GM12892 (cell line): ENCODE measurements around the gene SH3BP4.

Experiments
- DNase-seq: peaks from one replicate; pipeline ENCODE4 v3.0.0; 2011; ENCODE audit not compliant: insufficient read length
- FAIRE-seq: peaks from 2 replicates; lab custom pipeline; 2011; peaks lifted over from hg19 to GRCh38; lab: Jason Lieb, UNC
- POLR2A ChIP-seq: IDR thresholded peaks from 2 replicates; pipeline ENCODE4 v1.6.1; 2011; ENCODE audit warnings: low read depth, low read length, control low read depth
- POLR2AphosphoS5 ChIP-seq: IDR thresholded peaks from 2 replicates; pipeline ENCODE4 v1.6.1; 2011; ENCODE audit warnings: low read depth, low read length, control low read depth
- TAF1 ChIP-seq: IDR thresholded peaks from 2 replicates; pipeline ENCODE4 v1.6.1; 2011; ENCODE audit warnings: low read depth, mild to moderate bottlenecking, control low read depth, low read length, borderline replicate concordance

SH3BP4 gene

GRCh38 chr2:234949762-234950434, 1.9 kb upstream of the SH3BP4 start:
- FAIRE-seq, result no peak
- no peak for DNase-seq
- TF ChIP-seq POLR2A (no peak), POLR2AphosphoS5 (no peak), TAF1 (no peak)

DNA sequence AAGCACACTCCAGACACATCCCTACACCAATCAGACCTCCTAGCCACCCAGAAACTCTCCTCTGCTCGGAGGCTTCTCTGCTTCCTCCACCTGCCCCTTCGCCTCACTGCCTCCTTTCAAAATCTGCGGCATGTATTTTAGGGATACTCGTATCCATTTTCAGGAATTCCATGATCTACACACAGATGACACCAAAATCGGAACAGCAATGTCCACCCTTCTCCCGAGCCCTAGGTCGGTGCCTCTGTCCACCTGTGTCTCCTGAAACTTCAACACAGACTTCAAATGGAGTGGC, 1.4 kb upstream of the SH3BP4 start:
- no peak for FAIRE-seq
- TF ChIP-seq POLR2AphosphoS5 (no peak), POLR2A (no peak)
- DNase-seq, result no peak

DNA sequence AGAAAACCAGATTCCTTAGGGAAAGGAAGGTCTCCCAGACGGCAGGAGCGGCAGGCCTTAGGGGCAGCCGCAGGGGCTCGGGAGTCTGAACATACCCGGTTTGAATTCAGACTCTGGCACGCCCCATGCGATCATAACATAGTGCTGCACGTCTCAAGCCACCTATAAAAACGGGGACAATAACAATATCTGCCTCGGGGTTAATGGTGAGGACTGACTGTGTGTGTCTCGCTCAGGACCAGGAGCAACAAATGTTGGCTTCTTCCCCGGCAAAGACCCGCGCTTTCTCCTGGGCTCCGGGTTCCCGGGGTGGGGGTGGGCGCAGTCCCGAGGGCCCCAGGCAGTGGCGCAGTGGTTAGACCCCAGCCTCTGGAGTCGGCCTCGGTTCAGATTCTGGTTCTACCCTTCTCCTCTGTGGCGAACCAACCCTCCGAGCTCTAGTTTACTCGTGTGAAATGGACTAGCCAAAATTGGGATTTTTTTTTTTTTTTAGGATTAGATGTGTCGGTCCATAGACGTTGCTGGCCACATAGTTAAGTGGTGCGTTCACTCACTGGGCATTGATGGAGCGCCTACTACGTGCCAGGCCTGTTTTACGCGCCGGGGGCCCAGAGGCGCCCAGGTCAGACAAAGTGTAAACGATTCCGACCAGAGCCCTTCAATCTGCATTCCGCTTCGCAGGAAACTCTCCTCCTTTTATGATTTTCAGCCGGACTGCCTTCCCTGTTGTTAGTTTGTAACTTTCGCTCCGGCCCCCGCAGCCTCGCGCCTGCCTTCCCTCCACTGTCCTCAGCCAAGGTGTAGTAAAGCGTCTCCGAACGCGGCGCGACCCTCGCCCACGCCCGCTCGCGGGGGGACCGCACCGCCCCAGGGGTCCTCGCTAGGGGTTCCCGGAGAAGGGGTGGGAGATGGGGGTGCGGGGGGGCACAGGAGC, 820 bp upstream of the SH3BP4 start:
- FAIRE-seq (no peak), DNase-seq (no peak)
- TF ChIP-seq POLR2AphosphoS5 (no peak), TAF1 (no peak), POLR2A (no peak)

DNA sequence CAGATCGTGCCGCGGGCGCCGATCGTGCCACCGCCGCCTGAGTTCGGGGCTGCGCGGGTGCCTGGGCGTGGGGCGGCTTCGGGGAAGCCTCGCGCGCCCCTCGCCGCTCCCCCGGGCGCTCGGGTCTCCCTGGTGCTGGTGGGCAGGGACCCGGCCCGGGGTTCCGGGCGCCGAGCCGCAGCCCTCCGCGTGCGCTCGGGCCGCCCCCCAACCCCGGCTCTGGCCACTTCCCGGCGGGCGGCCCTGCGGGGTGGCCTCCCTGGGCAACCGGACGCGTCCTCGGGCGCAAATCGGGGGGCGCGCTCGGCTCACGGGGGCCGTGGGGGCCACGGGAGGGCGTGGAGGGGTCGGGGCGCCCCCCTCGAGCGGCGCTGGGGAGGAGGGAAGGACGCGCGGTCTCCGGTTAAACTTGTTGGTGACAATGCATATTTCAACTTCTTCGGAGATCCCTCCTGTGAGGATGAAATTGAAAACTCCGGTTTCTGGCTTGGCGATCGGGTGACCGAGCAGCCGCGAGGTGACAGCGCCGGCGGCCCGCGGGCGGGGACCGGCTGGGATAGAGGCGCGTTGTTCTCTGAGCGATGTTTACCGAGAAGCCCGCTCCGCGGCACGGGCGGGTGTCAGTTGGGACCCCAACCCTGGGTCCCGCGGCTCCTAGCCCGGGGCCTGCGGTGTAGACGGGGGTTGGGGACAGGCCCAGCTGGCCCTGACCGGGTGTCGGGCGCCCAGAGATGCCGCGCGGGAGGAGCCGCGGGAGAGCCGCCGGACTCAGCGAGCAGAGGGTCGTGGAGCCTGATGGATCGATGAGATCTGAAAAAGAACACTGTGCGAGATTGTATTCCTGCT, 676 bp downstream of the SH3BP4 start:
- DNase-seq, result no peak
- FAIRE-seq, result no peak
- TF ChIP-seq TAF1, result no peak
- no peak for TF ChIP-seq POLR2A
- no peak for TF ChIP-seq POLR2AphosphoS5

GRCh38 chr2:234953116-234954031, 1.6 kb downstream of the SH3BP4 start:
- TF ChIP-seq TAF1 (no peak), POLR2AphosphoS5 (no peak), POLR2A (no peak)
- DNase-seq (no peak), FAIRE-seq (no peak)

- no peak for FAIRE-seq
- TF ChIP-seq POLR2AphosphoS5, result no peak
- no peak for TF ChIP-seq TAF1
- TF ChIP-seq POLR2A, result no peak
These were observed 2.8 kb downstream of the SH3BP4 start for GRCh38 chr2:234954551-234954992.

GRCh38 chr2:234955091-234955591, 3.3 kb downstream of the SH3BP4 start:
- no peak for DNase-seq
- no peak for TF ChIP-seq POLR2AphosphoS5
- TF ChIP-seq POLR2A, result no peak
- TF ChIP-seq TAF1, result no peak
- FAIRE-seq, result no peak

More at GRCh38 chr2:234954551-234954992, 2.8 kb downstream of the SH3BP4 start:
- DNase-seq, result no peak

DNA sequence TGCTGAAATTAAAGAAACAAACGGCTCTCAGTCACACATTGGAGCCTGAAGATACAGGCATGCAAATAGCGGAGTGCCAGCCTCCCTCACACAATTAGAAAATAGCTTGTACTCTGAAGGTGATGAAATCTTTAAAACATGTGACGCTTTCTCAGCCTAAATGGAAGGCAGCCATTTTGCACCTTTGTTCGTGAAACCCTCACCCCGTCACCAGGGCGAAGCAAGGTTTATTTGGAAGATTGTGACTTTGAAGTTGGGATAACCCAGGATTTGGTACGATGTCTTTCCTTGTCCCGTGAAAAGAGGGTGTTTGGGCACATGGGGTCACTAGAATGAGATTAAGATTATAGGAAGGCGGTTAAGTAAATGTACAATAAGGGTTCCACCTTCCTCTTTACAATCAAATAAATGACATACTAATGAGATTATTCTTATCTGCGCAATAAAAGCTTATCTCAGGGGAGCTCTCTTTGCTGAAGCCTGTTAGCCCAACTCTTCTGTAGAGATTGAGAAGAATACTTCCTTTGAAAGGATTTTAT, 4.2 kb downstream of the SH3BP4 start:
- FAIRE-seq, result no peak

DNA sequence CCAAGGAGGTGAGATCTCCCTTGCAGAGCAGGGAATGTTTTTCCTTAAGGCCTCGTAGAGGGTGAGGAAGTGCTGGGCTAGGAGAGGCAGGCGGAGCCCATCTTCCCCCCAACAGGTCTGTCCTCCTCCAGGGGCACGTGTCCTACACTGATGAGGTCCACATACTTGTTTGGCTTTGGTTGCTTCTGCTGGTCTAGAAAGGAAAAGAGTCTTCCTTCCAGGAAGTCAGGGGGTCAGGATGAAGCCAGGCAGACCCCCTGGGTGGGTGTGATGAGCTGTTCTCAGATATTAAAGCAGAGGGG, 6.0 kb downstream of the SH3BP4 start:
- DNase-seq (no peak), FAIRE-seq (no peak)
- no peak for TF ChIP-seq POLR2AphosphoS5
- no peak for TF ChIP-seq TAF1
- TF ChIP-seq POLR2A, result no peak

More for the DNA sequence above, 4.2 kb downstream of the SH3BP4 start:
- TF ChIP-seq POLR2AphosphoS5 (no peak), POLR2A (no peak), TAF1 (no peak)
- no peak for DNase-seq

DNA sequence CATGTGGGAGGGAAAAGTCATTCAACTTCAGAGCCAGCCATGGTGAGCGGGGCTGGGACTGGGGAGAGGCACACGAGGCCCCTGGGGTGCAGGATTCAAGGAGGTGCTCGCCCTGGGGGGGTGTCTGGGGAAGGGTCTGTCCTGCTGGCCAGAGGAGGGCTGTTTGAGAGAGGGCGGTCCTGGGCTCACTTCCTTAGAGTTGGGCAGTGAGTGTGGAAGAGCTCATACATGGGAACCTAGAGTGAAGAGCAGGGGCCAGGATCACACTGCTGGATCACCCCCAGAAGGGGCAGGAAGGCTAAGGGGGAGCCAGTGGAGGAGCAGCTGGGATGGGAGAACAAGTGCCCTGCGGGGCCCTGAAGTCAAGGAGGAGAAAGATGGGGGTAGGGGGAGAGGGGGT, 6.5 kb downstream of the SH3BP4 start:
- DNase-seq (no peak), FAIRE-seq (no peak)
- no peak for TF ChIP-seq POLR2AphosphoS5
